ENCODE data around the gene FSIP1. TPM values are rescaled to one million over a fixed set of nuclear protein-coding genes. Genes with fewer than 3 reads are reported as not detected.

The FSIP1 gene
- total and polyA plus RNA-seq, 8 donors = 0.11 to 0.64 (median 0.38) TPM

GRCh38 chr15:39605146-39605545 lies 177.5 kb downstream of the FSIP1 start:
- intact Hi-C loops (cut with DNase I) = no loop called here
- Histone ChIP-seq H3K4me1 (no peaks in the 10 kb centered on the region), H3K4me3 (no peak overlapping the region), H3K27me3 (no peaks in the 10 kb centered on the region), H3K27ac (no peak overlapping the region), H3K9me3 (no peaks in the 10 kb centered on the region), H3K36me3 (no peaks in the 10 kb centered on the region)
- TF ChIP-seq CTCF (IDR thresholded peaks at IDR 0.05) = no peak
- FAIRE-seq = no peak
- WGBS, 2 donors = 88 to 89% methylated on average over 1 of the region's 1 CpG
- ATAC-seq = no peak
- no peak for DNase-seq

- intact Hi-C loops (cut with DNase I) = no loop called here
- TF ChIP-seq CTCF (IDR thresholded peaks at IDR 0.05) = no peak
- 80 to 91% methylated on average over 5 of the region's 5 CpGs for WGBS, 2 donors
- Histone ChIP-seq H3K9me3 (no peaks in the 10 kb centered on the region), H3K27ac (no peak overlapping the region), H3K4me3 (no peak overlapping the region), H3K27me3 (no peaks in the 10 kb centered on the region), H3K36me3 (no peaks in the 10 kb centered on the region), H3K4me1 (no peaks in the 10 kb centered on the region)
- ATAC-seq = no peak
- no peak for DNase-seq
- FAIRE-seq = no peak
Measured at GRCh38 chr15:39602143-39602542, 180.5 kb downstream of the FSIP1 start.

- no peak for ATAC-seq
- H3K27me3 ChIP-seq = no peaks in the 10 kb centered on the region
- WGBS, 2 donors = 93 to 94% methylated on average over 2 of the region's 2 CpGs
- intact Hi-C loops (cut with DNase I) = no loop called here
- TF ChIP-seq CTCF (IDR thresholded peaks at IDR 0.05) = no peak
- H3K27ac ChIP-seq = no peak overlapping the region
- no peaks in the 10 kb centered on the region for H3K4me1 ChIP-seq
- no peak for FAIRE-seq
- H3K9me3 ChIP-seq = no peaks in the 10 kb centered on the region
- H3K36me3 ChIP-seq = peaks cover 0 to 12% (median 6%) of the 10 kb centered on the region in 3 donors
- no peak for DNase-seq
- no peak overlapping the region for H3K4me3 ChIP-seq
Measured at GRCh38 chr15:39599871-39600270, 182.8 kb downstream of the FSIP1 start.

GRCh38 chr15:39598958-39599845 lies 183.4 kb downstream of the FSIP1 start:
- Histone ChIP-seq H3K4me3 (no peak overlapping the region), H3K4me1 (no peaks in the 10 kb centered on the region), H3K9me3 (no peaks in the 10 kb centered on the region), H3K27ac (no peak overlapping the region), H3K27me3 (no peaks in the 10 kb centered on the region), H3K36me3 (peaks cover 0 to 16% (median 6%) of the 10 kb centered on the region in 3 donors)
- no peak for DNase-seq
- ATAC-seq = no peak
- FAIRE-seq = no peak
- intact Hi-C loops (cut with DNase I) = no loop called here
- WGBS, 2 donors = 85 to 92% methylated on average over 12 of the region's 12 CpGs
- TF ChIP-seq CTCF (IDR thresholded peaks at IDR 0.05) = no peak
